NCI-H146 (cell line): ENCODE measurements around the gene MRPL43.
"Not testable (repeated sequence)": the region's sequence is repeated elsewhere in the genome, so short reads cannot be mapped to it uniquely, and the experiment has no call there.

Experiments used
- DNase-seq: peaks from one replicate; lab custom pipeline; 2025; lab: John Stamatoyannopoulos, UW

MRPL43 gene

GRCh38 chr10:100982916-100983830 lies 4.1 kb downstream of the MRPL43 start:
- no peak for DNase-seq

- no peak for DNase-seq
Observed at GRCh38 chr10:100981178-100981772, 6.0 kb downstream of the MRPL43 start.

- no peak for DNase-seq
Observed at GRCh38 chr10:100980711-100981110, 6.6 kb downstream of the MRPL43 start.

GRCh38 chr10:100980311-100980710 lies 7.0 kb downstream of the MRPL43 start:
- no peak for DNase-seq

GRCh38 chr10:100979791-100980272 lies 7.5 kb downstream of the MRPL43 start:
- no peak for DNase-seq

- no peak for DNase-seq
Observed at GRCh38 chr10:100978901-100979195, 8.4 kb downstream of the MRPL43 start.

- no peak for DNase-seq
Observed at GRCh38 chr10:100978121-100978900, 9.0 kb downstream of the MRPL43 start.

- DNase-seq, result no peak
Observed at GRCh38 chr10:100977436-100977835, 9.9 kb downstream of the MRPL43 start.

- no peak for DNase-seq
Observed at GRCh38 chr10:100976906-100977305, 10.4 kb downstream of the MRPL43 start.

- DNase-seq, result not testable (repeated sequence)
Observed at GRCh38 chr10:100975397-100975796, 11.9 kb downstream of the MRPL43 start.

- DNase-seq, result no peak
Observed at GRCh38 chr10:100972904-100973535, 14.3 kb downstream of the MRPL43 start.

GRCh38 chr10:100972115-100972903 lies 15.0 kb downstream of the MRPL43 start:
- DNase-seq, result no peak

GRCh38 chr10:100970914-100971811 lies 16.1 kb downstream of the MRPL43 start:
- no peak for DNase-seq

- peak; percentile 62 for DNase-seq
Observed at GRCh38 chr10:100970076-100970913, 17.0 kb downstream of the MRPL43 start.

GRCh38 chr10:100969187-100970075 lies 17.9 kb downstream of the MRPL43 start, which contains the start of gene SEMA4G:
SEMA4G (plus strand) TSS chr10:100969504; CDS start chr10:100972913, 3,409 bp downstream.
- peak; percentile 62 for DNase-seq

GRCh38 chr10:100968863-100969186 lies 18.5 kb downstream of the MRPL43 start:
- peak; percentile 45 for DNase-seq

- no peak for DNase-seq
Observed at GRCh38 chr10:100968062-100968736, 19.1 kb downstream of the MRPL43 start.

GRCh38 chr10:100967332-100967731 lies 20.0 kb downstream of the MRPL43 start:
- no peak for DNase-seq
